Endodermal cell (in vitro differentiated cells): ENCODE measurements around the gene PAK1. TPM values are rescaled to one million over a fixed set of nuclear protein-coding genes. Genes with fewer than 3 reads are reported as not detected.

ENCODE experiments used
- DNase-seq: peaks from one replicate; pipeline ENCODE4 v3.0.0-alpha.2; 2017
- H3K27ac ChIP-seq: 2 replicates; pipeline ENCODE4 v1.5.1; 2013; ENCODE audit warnings: mild to moderate bottlenecking, low read depth, low read length, moderate library complexity
- H3K27me3 ChIP-seq: 2 replicates; pipeline ENCODE4 v1.6.1; 2013; ENCODE audit warnings: mild to moderate bottlenecking, low read length, moderate library complexity; ENCODE audit not compliant: insufficient read depth, control insufficient read depth, poor library complexity, severe bottlenecking
- H3K36me3 ChIP-seq: 2 replicates; pipeline ENCODE4 v1.7.0; 2013; ENCODE audit warnings: mild to moderate bottlenecking, low read length, moderate library complexity; ENCODE audit not compliant: control insufficient read depth, insufficient read depth
- H3K4me1 ChIP-seq: one replicate; pipeline ENCODE4 v1.7.0; 2013; ENCODE audit warnings: low read length; ENCODE audit not compliant: control insufficient read depth, insufficient read depth
- H3K4me3 ChIP-seq: 2 replicates; pipeline ENCODE4 v1.5.1; 2013; ENCODE audit warnings: mild to moderate bottlenecking, low read length, moderate library complexity
- H3K9ac ChIP-seq: 2 replicates; pipeline ENCODE4 v1.6.1; 2013; ENCODE audit warnings: mild to moderate bottlenecking, low read length, moderate library complexity; ENCODE audit not compliant: poor library complexity, severe bottlenecking; ENCODE audit errors: extremely low read depth
- H3K9me3 ChIP-seq: 2 replicates; pipeline ENCODE4 v1.6.1; 2013; ENCODE audit warnings: mild to moderate bottlenecking, low read length, moderate library complexity; ENCODE audit not compliant: control insufficient read depth
- H3K27ac Mint-ChIP-seq: 2 replicates; pipeline ENCODE4 v1.8.0; 2020; ENCODE audit warnings: mixed read lengths
- H3K27me3 Mint-ChIP-seq: 2 replicates; pipeline ENCODE4 v1.8.0; 2021; ENCODE audit warnings: mild to moderate bottlenecking, mixed read lengths; ENCODE audit not compliant: insufficient read depth
- H3K36me3 Mint-ChIP-seq: 2 replicates; pipeline ENCODE4 v1.8.0; 2020; ENCODE audit warnings: low read depth, mixed read lengths
- H3K4me1 Mint-ChIP-seq: 2 replicates; pipeline ENCODE4 v1.8.0; 2020; ENCODE audit warnings: mixed read lengths
- H3K4me3 Mint-ChIP-seq: 2 replicates; pipeline ENCODE4 v1.8.0; 2020; ENCODE audit warnings: mild to moderate bottlenecking, moderate library complexity, mixed read lengths
- H3K9me3 Mint-ChIP-seq: 2 replicates; pipeline ENCODE4 v1.8.0; 2020; ENCODE audit warnings: mild to moderate bottlenecking, mixed read lengths
- WGBS, 2 experiments: methylation state at CpG; one replicate each; pipeline versions ENCODE4 v1.1.5 to v1.1.7; 2013; ENCODE audit warnings: missing lambda C conversion rate in 2 of 2, mixed read lengths in 1 of 2; ENCODE audit not compliant: insufficient coverage in 1 of 2, insufficient read length in 1 of 2; 5-methylcytosine and 5-hydroxymethylcytosine counted together
- total RNA-seq, 2 donors: library from RNA; stranded (reverse); fragmentation: NEBNext Ultra II Directional in 1 of 2; extraction: Animal tissue kit (Norgen Biotek cat#: 25700) in 1 of 2; gene quantifications; 2 replicates in 1 of 2; 3 replicates in 1 of 2; pipeline ENCODE4 v1.2.1, GENCODE V29; 2021
- TF ChIP-seq, protein P1 (sequence below): fragments of 200-600 bp; sonication (generic); conservative IDR thresholded peaks from 2 replicates; pipeline ENCODE4 v1.5.0; 2021; ENCODE audit warnings: antibody characterized with exemption, mild to moderate bottlenecking

The PAK1 gene
- total RNA-seq, 2 donors from 2014 or later, result 91.3 to 94.9 TPM

DNA sequence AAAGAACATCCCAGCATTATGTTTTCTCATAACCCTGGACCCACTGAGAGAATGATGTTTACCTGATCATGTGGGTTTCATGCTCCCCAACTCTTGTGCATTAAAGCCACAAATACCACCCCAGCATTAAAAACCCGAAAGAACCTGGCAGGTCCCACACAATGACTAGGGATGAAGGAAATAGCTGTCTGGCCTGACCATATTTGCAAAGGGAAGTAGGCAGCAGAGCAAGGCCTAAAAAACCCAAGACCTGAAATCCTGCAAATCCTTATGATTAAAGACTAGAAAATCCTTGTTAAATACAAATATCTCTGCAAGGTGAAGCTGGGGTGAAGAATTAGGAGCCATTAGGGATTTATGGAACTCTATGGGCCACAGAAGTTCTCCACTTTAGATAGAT, 23.7 kb downstream of the PAK1 start:
- H3K9me3 Mint-ChIP-seq, result no peaks in the 10 kb centered on the region

DNA sequence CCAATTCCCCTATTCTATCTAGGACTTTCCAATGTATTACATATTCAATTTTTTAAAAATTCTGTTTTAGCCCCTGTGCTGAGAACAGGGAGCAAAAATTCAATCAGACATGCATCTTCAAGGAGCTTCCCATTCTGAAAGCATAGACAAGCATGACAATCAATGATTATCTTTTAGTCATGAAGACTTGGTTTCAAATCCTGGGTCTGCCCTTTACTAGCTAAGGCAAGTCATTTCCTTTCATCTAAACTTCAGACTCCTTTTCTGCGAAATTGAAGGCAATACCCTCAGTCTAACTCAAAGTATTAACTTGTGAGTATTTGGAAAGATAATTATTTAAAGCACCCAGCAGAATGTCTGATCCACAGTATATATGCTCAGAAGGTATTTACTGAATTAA, 24.1 kb downstream of the PAK1 start:
- H3K9ac ChIP-seq, result no peak overlapping the region
- H3K9me3 ChIP-seq, result no peaks in the 10 kb centered on the region
- no peak for DNase-seq
- H3K27me3 ChIP-seq, result no peaks in the 10 kb centered on the region
- no peak overlapping the region for H3K4me3 Mint-ChIP-seq
- no peak overlapping the region for H3K27ac ChIP-seq
- no CpG with 5 or more reads among the region's 1 CpG for WGBS, 2 experiments
- H3K27me3 Mint-ChIP-seq, result no peaks in the 10 kb centered on the region
- no peak overlapping the region for H3K27ac Mint-ChIP-seq
- H3K36me3 Mint-ChIP-seq, result peaks cover 11% of the 10 kb centered on the region
- TF ChIP-seq, protein P1, sequence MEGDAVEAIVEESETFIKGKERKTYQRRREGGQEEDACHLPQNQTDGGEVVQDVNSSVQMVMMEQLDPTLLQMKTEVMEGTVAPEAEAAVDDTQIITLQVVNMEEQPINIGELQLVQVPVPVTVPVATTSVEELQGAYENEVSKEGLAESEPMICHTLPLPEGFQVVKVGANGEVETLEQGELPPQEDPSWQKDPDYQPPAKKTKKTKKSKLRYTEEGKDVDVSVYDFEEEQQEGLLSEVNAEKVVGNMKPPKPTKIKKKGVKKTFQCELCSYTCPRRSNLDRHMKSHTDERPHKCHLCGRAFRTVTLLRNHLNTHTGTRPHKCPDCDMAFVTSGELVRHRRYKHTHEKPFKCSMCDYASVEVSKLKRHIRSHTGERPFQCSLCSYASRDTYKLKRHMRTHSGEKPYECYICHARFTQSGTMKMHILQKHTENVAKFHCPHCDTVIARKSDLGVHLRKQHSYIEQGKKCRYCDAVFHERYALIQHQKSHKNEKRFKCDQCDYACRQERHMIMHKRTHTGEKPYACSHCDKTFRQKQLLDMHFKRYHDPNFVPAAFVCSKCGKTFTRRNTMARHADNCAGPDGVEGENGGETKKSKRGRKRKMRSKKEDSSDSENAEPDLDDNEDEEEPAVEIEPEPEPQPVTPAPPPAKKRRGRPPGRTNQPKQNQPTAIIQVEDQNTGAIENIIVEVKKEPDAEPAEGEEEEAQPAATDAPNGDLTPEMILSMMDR, result no peak
- H3K4me1 ChIP-seq, result peaks cover 6% of the 10 kb centered on the region
- no peak overlapping the region for H3K4me3 ChIP-seq
- H3K4me1 Mint-ChIP-seq, result peaks cover 58% of the 10 kb centered on the region
- peaks cover 9% of the 10 kb centered on the region for H3K36me3 ChIP-seq
- H3K9me3 Mint-ChIP-seq, result no peaks in the 10 kb centered on the region

More for the DNA sequence above, 23.7 kb downstream of the PAK1 start:
- Mint-ChIP-seq H3K27me3 (no peaks in the 10 kb centered on the region), H3K36me3 (peaks cover 11% of the 10 kb centered on the region), H3K4me3 (no peak overlapping the region), H3K27ac (no peak overlapping the region), H3K4me1 (peaks cover 58% of the 10 kb centered on the region)
- no peak overlapping the region for H3K4me3 ChIP-seq
- peaks cover 9% of the 10 kb centered on the region for H3K36me3 ChIP-seq
- H3K27me3 ChIP-seq, result no peaks in the 10 kb centered on the region
- H3K4me1 ChIP-seq, result peaks cover 6% of the 10 kb centered on the region
- H3K27ac ChIP-seq, result no peak overlapping the region
- H3K9ac ChIP-seq, result no peak overlapping the region
- no peak for DNase-seq
- 100% methylated on average over 1 of the region's 1 CpG; no CpG with 5 or more reads in 1 of the 2 experiments for WGBS, 2 experiments
- TF ChIP-seq, protein P1, result no peak
- H3K9me3 ChIP-seq, result no peaks in the 10 kb centered on the region

DNA sequence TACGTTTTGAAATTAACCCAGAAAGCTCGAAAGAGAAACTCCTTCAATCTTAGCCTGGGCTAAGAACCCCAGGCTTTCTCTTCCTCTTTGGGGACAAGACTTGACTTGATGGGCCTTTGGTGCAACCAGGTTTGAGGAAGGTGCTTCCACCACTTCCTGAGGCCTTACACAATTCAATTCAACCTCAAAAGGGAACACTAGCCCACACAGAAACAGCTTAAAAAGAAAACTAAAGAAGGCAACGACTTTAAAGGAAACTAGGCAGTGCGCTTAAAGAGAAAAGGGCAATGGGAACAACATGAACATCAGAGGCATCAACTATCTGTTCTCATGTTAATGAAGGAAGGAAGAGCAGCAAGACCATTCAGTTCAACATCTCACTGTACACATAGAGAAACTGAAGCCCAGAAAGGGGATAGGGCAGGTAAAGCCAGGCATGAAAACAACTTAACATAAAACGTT, 24.8 kb downstream of the PAK1 start:
- Histone ChIP-seq H3K4me3 (no peak overlapping the region), H3K9ac (no peak overlapping the region), H3K4me1 (peaks cover 8% of the 10 kb centered on the region), H3K27me3 (no peaks in the 10 kb centered on the region), H3K36me3 (peaks cover 9% of the 10 kb centered on the region), H3K9me3 (no peaks in the 10 kb centered on the region), H3K27ac (no peak overlapping the region)
- peaks cover 59% of the 10 kb centered on the region for H3K4me1 Mint-ChIP-seq
- H3K36me3 Mint-ChIP-seq, result peaks cover 11% of the 10 kb centered on the region
- DNase-seq, result no peak
- H3K4me3 Mint-ChIP-seq, result no peak overlapping the region
- TF ChIP-seq, protein P1, result no peak
- 36 to 43% methylated on average over 1 to 5 of the region's 5 CpGs for WGBS, 2 experiments
- peak overlapping the region; percentile 77 for H3K27ac Mint-ChIP-seq
- no peaks in the 10 kb centered on the region for H3K27me3 Mint-ChIP-seq
- no peaks in the 10 kb centered on the region for H3K9me3 Mint-ChIP-seq
